Measurements from ENCODE around the gene MAPK8IP3. TPM values are rescaled to one million over a fixed set of nuclear protein-coding genes. Genes with fewer than 3 reads are reported as not detected.
"Not testable (repeated sequence)": the region's sequence is repeated elsewhere in the genome, so short reads cannot be mapped to it uniquely, and the experiment has no call there.

MAPK8IP3 gene
- polyA plus RNA-seq, 10 donors: 26.7 to 62.9 (median 42.3) TPM

DNA sequence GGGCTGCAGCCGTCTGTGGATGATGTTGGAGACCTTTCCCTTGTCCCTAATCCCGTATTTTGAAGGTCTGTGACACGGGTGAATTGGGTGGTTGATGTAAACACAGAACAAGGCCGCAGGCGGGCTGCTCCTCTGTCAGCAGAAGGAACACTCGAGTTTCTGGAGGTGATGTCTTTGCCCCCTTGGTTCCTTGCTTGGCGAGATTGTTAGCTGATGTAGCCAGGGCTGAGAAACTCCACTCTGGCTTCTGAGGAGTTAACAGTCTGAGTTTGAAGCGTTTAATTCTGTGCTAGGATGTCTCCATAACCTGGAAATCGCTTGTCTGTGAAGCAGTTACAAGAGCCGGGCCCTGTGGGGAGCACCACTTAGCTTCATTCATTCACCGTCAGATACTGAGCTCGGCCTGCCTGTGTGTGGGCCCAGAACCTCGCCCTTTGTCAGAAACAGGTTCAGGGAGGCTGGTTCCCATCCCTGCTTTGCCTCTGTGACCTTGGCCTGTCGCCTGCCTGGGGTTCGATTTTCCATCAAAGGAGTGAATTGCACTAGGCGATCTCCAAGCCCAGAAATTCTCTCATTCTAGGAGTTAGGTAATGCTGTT is 1.3 kb downstream of the MAPK8IP3 start:
- peak in 2 of 3 donors; percentile 14 to 38 for DNase-seq

DNA sequence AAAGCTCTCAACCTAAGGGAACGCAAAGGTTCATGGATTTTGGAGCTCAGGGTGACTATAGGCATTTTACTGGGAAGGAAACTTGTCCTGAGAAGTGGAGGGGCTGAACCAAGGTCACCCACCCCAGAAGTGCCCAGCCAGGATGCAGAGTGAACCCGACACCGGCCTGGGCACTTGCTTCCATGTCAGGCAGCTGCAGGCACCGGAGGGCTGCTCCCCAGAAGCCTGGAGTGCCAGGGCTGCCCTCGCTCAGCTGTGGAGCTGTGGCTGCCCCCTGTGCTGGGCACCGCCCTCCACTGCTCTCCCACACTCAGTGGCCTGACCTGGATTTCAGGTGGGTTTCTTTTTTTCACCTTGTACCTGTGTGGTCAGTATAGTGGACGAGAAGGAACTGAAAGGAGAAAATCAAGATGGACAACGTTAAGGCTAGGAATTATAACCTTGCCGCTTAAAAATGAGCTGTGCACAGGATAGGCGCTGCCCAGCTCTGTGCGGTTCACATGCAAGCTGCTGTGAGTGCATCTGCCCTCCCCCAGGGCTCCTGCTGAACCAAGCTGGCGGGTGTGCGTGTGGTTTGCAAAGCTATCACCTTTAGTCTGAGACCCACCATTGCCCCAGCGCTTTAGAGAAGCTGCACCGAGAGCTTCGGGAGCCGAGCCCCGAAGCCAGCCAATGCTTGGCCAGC is 2.2 kb downstream of the MAPK8IP3 start:
- no peak for DNase-seq

DNA sequence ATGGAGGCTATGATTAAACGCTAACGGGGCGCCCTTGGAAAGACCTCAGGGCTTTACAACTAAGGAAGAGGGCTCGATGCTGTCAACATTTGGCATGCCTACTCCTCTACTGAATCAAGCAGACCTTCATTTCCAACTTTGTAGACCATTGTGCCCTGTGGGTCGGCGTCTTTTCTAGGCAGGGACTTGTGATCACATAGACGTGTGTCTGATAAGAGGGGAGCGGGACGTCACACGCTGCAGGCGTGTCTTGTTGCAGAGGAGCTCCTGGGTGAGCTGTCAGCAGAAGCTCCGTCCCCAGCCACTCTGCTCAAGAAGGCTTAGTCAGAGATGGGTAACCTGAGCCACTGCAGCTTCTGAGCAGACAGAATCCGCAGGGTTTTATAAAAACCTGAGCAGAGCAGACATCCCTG is 2.8 kb downstream of the MAPK8IP3 start:
- no peak for DNase-seq

DNA sequence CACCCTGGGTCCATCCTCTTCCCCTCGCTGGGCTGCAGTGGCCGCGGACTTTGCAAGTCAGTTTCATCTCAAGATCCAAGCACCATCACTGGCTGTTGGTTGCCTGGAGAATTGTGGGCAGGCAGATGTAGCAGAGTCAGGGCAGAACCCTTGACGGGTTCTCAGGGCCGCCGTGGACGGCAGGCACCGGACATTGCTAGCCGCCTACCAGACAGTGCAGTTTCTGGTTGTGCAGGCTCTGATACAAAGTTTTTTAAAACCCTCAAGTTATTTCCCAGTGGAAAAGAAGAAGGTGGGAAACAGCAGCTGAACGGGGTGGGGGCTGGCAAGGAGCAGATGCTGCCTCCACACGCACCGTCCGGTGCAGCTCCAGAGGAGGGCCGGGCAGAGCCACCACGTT is 3.4 kb downstream of the MAPK8IP3 start:
- DNase-seq: no peak

DNA sequence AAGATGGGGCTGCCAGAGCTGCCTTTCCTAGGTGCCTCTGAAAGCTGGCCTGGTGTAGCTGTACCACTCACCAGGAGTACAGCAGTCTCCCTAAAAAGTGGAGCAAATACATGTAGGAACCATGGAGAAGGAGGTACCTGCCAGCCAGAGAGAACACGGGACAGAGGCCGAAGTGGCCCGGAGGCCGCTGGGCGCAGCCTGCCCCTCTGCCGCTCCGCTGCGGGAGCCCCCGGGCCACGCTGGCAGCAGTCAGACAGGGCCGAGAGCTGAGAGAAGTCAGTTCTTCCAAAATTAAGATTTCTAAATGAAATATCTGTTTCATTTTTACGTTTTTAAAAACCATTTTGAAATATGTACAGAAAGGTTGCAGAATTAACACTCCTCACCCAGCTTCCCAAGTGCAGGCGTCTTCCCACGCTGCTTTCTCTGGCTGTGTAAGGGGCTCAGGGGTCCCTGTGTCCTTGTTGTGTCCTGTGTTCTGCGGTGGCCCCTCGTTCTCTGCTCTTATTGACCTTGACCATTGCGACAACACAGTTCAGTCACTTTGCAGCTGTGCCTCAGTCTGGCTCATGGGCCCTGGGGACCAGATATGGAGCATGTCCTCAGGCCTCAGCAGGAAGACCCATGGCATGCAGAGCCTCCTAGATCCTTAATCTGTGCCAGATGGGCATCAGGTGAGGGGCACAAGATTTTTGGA is 5.0 kb downstream of the MAPK8IP3 start:
- DNase-seq: no peak

DNA sequence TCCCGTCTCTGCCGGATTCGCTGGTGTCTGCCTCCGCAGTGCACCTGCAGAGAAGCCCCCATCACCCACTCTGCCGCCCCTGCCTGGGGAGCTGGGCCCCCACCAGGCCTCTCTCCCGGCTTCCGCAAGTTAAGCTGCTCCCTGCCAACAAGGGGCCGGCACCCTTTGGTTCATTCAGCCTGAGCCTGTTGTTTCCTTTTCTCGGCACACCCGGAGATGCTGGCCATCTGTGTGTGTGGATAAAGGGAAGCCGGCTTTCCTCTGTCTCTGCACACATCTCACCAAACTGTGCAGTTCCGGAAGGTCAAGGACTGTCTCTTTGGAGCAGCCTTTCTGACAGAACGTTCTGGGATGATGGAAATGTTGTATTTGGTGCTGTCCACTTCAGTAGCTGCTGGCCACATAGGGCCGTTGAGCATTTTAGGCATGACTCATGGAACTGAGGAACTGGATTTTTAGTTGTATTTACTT is 6.8 kb downstream of the MAPK8IP3 start:
- DNase-seq: no peak

DNA sequence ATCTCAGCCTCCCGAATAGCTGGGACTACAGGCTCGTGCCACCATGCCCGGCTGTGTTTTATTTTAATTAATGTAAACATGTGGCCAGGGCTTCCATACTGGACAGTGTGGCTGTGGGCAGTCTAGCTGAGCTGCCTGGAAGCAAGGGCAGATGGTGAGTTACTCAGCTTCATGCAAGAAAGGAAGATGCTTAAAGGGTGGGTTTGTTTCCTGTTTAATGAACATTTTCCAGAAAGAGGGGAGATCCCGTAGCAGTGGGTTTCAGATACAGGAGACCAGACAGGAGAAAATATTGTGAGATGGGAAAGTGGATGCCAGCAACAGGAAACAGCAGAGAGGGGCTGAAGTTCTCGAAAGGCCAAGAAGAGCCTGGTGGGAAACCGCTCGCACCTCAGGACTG is 7.3 kb downstream of the MAPK8IP3 start:
- DNase-seq: no peak

DNA sequence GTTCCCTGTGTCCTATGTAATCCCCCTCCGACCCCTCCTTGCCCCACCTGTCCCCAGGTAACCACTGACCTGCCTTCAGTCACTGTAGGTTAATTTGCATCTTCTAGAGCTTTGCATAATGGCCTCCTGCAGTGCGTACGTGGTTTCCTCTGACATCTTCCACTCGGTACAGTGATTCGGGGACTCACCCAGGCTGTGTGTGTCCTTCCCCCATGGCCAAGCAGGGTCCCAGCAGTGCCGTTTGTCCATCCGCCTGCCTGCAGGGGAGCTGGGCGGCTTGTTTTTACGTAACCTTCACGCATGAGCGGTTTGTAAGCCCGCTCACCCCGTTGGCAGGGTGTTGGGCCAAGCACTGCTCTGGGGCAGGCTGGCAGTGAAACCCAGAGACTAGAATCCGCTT is 7.9 kb downstream of the MAPK8IP3 start:
- DNase-seq: no peak

DNA sequence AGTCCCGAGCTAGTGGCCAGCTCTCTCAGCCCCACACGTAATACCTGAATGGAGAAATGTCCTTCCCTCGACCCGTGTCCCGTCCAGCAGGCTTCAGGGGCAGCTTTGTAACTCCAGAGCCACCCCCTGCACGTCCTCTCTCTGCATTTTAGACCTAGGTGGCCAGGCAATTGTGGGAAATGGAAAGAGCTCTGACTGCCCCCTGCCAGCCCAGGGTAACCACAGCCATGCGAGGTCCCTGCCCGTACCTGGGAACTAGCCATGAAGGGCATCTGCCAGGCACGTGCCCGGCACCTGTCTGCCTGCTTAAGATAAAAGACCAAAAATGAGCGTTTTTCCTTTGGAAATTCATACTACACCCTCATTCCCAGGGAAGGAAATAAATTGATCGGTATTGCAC is 9.2 kb downstream of the MAPK8IP3 start:
- DNase-seq: no peak

DNA sequence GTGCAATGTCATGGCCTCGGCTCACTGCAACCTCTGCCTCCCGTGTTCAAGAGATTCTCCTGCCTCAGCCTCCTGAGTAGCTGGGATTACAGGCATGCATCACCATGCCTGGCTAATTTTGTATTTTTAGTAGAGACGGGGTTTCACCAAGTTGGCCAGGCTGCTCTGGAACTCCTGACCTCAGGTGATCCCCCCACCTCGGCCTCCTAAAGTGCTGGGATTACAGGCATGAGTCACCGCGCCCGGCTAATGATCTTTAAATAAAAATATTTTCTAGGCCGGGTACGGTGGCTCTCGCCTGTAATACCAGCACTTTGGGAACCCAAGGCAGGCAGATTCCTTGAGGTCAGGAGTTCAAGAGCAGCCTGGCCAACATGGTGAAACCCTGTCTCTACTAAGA is 12.2 kb downstream of the MAPK8IP3 start:
- DNase-seq: not testable (repeated sequence)

DNA sequence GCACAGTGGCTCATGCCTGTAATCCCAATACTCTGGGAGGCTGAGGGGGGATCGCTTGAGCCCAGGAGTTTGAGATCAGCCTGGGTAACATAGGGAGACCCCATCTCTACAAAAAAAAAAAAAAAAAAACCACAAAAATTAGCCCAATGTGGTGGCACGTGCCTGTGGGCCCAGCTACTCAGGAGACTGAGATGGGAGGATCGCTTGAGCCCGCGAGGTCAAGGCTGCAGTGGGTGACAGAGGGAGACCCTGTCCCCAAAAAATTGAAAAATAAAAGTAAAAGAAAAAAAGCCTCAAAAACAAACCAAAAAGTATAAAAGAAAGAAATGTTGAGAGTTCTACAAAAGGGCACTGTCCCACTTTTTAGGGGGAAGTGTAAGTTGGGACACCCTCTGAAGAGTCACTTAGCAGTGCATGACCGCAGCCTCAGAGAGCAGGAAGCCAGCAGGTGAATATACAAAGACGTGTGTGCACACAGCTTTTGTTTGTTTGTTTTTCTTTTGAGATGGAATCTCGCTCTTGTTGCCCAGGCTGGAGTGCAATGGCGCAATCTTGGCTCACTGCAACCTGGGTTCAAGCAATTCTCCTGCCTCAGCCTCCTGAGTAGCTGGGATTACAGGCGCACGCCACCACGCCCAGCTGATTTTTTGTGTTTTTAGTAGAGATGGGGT is 13.7 kb downstream of the MAPK8IP3 start:
- DNase-seq: not testable (repeated sequence)

DNA sequence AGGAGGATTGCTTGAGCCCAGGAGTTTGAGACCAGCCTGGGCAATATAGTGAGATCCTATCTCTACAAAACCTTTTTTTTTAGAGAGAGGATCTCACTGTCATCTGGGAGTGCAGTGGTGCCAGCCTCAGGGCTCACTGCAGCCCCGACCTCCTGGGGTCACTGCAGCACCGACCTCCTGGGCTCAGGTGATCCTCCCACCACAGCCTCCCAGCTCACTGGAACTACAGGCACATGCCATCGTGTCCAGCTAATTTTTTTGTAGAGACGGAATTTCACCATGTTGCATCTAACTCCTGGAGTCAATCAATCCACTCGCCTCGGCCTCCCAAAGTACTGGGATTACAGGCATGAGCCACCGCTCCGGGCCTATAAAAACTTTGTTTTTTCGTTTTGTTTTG is 15.4 kb downstream of the MAPK8IP3 start:
- DNase-seq: no peak

DNA sequence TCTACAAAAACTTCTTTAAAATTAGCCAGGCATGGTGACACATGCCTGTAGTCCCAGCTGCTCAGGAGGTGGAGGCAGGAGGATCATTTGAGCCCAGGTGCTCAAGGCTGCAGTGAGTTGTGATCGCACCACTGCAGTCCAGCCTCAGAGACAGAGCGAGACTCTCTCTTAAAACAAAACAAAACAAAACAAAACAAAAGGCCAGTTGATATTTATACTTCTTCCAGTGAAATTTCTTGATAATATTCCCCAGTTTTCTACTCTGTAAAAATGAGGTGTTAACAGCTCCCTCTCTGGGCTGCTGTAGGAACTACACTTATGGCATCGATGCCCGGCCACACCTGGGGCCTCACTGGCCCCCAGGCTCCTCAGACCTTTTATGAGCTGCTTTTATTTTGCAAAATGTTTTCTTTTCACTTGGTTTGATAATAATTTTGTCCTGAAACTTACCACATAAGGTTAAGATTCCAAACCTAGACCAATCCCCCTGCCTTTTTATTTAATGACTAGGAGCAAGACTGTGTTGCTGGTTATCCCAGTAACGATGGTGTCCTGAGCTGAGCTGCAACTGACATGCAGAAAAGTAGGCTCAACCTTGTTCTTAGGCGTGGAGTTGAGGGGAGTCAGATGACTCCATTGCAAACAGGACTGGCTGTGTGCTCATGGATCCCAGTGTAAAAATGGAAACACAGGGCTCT is 17.6 kb downstream of the MAPK8IP3 start:
- peak in 2 of 3 donors; percentile 13 to 37 for DNase-seq

DNA sequence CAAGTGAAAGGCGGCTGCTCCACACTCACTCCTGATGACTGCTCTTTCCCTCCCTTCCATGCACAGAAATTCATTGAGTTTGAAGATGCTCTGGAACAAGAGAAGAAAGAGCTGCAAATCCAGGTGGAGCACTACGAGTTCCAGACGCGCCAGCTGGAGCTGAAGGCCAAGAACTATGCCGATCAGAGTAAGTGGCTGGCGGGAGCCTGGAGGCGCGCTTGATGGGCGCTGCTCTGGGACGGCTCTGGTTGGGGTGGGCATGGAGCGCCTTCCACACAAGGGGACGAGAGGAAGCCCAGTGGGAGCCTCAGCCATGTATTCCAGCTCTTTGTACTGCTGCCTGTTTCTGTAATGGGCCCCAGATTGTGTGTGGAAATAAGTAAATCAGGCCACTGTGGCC is 18.5 kb downstream of the MAPK8IP3 start:
- DNase-seq: no peak

DNA sequence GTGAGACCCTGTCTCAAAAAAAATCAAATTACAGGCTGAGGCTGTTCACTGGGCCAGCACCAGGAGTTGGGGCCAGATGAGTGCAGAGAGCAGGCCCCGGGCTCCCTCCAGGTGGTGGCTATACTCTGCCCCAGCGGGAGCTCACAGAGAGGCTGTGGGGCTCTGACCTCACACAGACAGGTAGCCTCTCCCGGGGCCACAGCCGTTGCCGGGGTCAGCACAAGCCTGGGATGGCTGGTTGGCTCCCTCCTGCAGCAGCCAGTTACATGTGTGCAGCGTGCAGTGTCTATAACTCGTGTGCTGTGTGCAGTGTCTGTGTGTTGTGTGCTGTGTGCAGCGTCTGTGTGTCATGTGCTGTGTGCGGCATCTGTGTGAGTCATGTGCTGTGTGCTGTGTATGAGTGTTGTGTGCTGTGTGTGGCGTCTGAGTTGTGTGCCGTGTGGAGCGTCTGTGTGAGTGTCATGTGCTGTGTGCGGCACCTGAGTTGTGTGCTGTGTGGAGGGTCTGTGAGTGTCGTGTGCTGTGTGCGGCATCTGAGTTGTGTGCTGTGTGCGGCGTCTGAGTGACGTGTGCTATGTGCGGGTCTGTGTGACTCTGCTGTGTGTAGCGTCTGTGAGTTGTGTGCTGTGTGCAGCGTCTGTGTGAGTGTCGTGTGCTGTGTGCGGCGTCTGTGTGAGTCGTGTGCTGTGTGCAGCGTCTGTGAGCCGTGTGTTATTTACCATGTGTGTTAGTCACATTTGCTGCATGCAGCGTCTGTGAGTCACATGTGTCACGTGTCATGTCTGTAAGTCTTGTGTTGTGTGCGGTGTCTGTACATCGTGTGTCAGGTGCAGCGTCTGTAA is 20.9 kb downstream of the MAPK8IP3 start:
- DNase-seq: no peak

DNA sequence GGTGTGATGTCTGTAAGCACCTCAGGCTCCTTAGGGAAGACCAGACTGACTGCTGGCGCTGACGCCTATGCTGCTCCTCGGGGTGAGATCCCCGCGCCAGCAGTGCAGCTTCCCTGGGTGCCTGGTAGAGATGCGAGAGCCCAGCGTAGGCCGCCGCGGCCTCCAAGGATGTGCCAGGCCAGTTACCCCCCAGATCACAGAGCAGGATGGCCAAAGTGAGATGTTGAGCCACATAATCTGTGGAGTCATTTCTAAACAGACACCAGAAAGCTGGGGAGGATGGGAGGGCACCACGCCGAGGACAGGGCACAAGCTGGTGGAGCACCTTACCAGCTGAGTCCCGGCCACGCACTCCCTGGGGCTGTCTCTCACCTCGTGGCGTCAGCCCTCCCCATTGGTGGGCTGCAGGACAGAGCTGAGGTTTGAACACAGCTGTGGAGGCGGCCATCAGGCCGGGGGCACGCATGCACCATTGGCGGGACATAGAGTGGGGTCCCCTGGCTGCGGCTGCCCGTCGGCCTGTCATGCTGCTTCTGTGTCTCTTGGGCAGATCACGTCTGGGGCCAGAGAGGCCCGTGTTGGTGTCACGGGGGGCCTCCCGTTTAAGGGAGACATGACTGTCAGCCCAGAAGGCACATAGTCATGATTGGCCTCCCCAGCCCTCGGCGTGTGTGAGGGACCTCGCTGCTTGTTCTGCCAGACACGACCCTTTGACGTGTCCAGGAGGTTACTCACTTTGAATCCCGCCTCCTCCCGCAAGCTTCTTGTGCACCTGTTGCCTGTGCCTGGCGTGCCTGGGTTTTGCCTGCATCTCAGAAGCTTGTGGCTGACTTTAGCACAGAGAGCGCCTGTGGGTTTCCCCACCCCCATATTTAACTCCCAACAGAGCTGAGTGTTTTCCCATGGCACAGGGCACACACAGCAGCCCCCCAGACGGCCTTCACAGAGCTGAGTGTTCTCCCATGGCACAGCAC is 21.9 kb downstream of the MAPK8IP3 start:
- no peak for DNase-seq

DNA sequence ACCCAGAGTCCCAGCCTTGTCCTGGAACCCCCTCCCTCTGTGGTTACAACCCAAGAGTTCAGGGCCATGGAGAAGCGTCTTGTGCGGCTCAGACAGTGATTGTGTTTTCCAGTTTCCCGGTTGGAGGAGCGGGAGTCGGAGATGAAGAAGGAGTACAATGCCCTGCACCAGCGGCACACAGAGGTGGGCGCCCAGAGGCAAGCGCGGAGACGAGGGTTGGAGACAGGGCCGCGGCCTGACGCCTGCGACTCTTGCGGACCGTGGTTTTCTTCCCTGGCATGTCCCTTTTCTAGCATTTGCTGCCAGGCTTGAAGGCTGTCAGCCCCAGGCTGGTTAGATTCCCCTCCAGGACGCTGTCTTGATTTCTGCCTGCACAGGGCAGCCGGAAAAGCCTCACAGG is 23.0 kb downstream of the MAPK8IP3 start:
- DNase-seq: no peak

DNA sequence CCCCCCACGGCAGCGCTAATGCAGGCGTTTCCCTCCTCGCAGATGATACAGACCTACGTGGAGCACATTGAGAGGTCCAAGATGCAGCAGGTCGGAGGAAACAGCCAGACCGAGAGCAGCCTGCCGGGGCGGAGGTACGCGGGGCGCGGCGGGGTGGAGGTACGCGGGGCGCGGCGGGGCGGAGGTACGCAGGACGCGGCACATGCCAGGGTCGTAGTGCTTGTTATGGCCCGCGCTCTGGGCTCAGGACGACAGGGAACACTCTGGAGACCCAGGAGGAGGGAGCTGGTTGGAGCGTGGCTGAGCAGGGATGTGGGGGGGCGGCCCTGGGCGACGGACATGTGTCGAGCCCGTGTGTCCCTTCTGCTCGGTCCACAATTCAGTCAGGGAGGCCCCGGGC is 23.4 kb downstream of the MAPK8IP3 start:
- no peak for DNase-seq

DNA sequence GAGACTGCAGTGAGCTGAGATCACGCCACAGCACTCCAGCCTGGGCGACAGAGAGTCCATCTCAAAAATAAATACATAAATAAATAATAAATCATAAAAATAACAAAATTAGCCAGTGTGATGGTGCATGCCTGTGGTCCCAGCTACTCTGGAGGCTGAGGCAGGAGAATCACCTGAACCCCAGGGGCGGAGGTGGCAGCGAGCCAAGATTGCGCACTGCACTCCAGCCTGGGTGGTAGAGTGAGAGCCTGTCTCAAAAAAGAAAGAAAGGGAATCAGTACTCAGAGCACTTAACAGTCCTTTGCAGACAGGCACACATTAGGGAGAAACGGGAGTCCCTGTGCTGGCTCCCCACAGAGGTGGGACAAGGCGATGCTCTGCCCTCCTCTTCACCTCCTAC is 25.1 kb downstream of the MAPK8IP3 start:
- no peak for DNase-seq

DNA sequence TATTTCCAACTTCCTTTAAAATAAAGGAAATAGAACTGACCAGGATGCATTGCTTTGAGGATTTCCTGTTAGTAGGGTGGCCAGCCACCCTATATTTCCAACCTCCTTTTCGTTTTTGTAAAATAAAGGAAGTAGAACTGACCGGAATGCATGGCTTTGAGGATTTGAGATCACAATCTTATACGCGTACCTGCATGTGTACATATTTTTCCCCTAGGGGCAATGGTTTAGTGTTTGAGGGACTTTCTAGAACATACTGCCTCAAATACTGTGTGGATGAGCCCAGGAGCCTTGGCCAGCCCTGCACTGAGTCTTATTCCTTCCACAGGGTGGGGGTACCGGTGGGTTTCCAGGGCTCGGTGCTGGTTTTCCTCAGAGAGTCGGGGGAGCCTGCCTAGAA is 25.6 kb downstream of the MAPK8IP3 start:
- no peak for DNase-seq
